Aorta (tissue), 5 donors: ENCODE results near the gene FZD8. TPM values are rescaled to one million over a fixed set of nuclear protein-coding genes. Genes with fewer than 3 reads are reported as not detected.

Source experiments
- ATAC-seq: fragments of 200-7000 bp; cut with Tn5 transposase; one replicate; pipeline ENCODE4 v1.9.1; 2022; ENCODE audit warnings: moderate library complexity; ENCODE audit not compliant: low FRiP score
- DNase-seq, 2 donors: peaks; one replicate each; pipeline ENCODE4 v3.0.0-alpha.2; 2020
- H3K27ac ChIP-seq, 2 donors: one replicate each; pipeline ENCODE4 v1.5.1; 2013; ENCODE audit warnings: low read length in 2 of 2, mild to moderate bottlenecking in 2 of 2, moderate library complexity in 2 of 2, control low read depth in 1 of 2, inconsistent platforms in 1 of 2, low read depth in 1 of 2
- H3K27me3 ChIP-seq, 2 donors: one replicate each; pipeline ENCODE4 v1.6.1; 2013; ENCODE audit warnings: control low read depth in 1 of 2, low read length in 1 of 2, mild to moderate bottlenecking in 1 of 2, moderate library complexity in 1 of 2; ENCODE audit not compliant: insufficient read depth in 2 of 2, control insufficient read depth in 1 of 2
- H3K36me3 ChIP-seq, 2 donors: one replicate each; pipeline ENCODE4 v1.6.1; 2013; ENCODE audit warnings: control low read depth in 1 of 2, low read length in 1 of 2, mild to moderate bottlenecking in 1 of 2; ENCODE audit not compliant: insufficient read depth in 2 of 2, control insufficient read depth in 1 of 2
- H3K4me1 ChIP-seq, 2 donors: one replicate each; pipeline ENCODE4 v1.6.1; 2013; ENCODE audit warnings: low read length in 2 of 2, control low read depth in 1 of 2, mild to moderate bottlenecking in 1 of 2, moderate library complexity in 1 of 2; ENCODE audit not compliant: insufficient read depth in 2 of 2, control insufficient read depth in 1 of 2
- H3K4me3 ChIP-seq, 2 donors: one replicate each; pipeline ENCODE4 v1.5.1; 2013; ENCODE audit warnings: low read length in 2 of 2, control low read depth in 1 of 2, mild to moderate bottlenecking in 1 of 2
- H3K9me3 ChIP-seq: one replicate; pipeline ENCODE4 v1.6.1; 2013; ENCODE audit warnings: mild to moderate bottlenecking, low read length; ENCODE audit not compliant: control insufficient read depth
- WGBS, 2 donors: extraction: QIAGEN DNeasy Blood & Tissue Kit; methylation state at CpG; one replicate each; pipeline ENCODE4 v1.1.7; 2013; 5-methylcytosine and 5-hydroxymethylcytosine counted together
- intact Hi-C, 2 donors: fragments of 100-400 bp; cut with DNase I; formaldehyde crosslinking; loops; one replicate each; pipeline versions ENCODE4 v1.14.2 to v1.15.0; 2022
- polyA plus RNA-seq, 2 donors: library from polyadenylated mRNA; stranded (reverse); fragments of 200-250 nt; gene quantifications; one replicate each; pipeline ENCODE4 v1.2.3, GENCODE V29; 2013
- total RNA-seq, 2 donors: library from RNA; stranded (reverse); fragmentation: NEBNext Ultra II Directional; extraction: Animal tissue kit (Norgen Biotek cat#: 25700); gene quantifications; one replicate each; pipeline ENCODE4 v1.2.1, GENCODE V29; 2021
- donor health status: healthy with polysubstance abuse.
- donor health status: Bipolar disorder and iron deficiency.
- donor health status: DM: no; HTN: no; CAD: no.
- donor health status: DM: no; HTN: no; CAD: no.
- donor health status: DM: yes; HTN: yes; CAD: no.

FZD8 gene
- total and polyA plus RNA-seq, 4 donors = 0.50 to 28.6 (median 8.7) TPM

DNA sequence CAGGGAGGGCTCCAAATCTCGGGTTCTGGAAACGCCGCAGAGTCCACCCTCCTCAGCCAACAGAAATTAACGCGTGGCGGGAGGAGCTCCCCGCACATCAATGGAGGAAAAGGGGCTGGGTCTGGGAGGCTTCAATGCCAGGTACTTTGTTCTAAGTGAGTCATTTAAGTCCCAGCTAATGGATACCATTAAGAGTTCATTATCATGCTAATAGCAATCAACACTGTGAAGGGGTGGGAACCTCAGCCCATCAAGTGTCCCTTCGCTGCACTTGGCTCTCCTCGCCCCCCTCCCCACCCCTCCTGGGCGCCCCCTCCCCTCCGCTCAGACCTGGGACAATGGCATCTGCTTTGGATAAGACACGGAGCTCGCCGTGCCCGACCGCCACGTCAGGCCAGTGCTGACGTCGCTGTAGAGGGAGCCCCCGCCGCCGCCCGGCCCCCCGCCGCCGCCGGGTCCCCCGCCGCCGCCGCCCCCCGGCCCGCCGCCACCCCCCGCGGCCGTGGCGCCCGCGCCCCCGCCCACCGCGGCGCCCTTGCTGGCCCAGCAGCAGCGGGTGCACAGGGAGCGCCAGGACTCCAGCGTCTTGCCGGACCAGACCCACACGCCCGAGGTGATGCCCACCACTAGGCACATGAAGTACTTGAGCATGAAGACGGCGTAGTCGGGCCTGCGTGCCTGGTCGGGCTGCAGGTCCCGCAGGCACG, 2.9 kb downstream of the FZD8 start:
- peak overlapping the region in 1 of 2 donors; percentile 79 for H3K4me3 ChIP-seq
- no peak for ATAC-seq
- WGBS, 2 donors = 6 to 7% methylated on average over 45 to 57 of the region's 57 CpGs
- no peaks in the 10 kb centered on the region for H3K4me1 ChIP-seq
- no peaks in the 10 kb centered on the region for H3K27me3 ChIP-seq
- H3K36me3 ChIP-seq = no peaks in the 10 kb centered on the region
- intact Hi-C loops = loop anchor here (10.0 kb wide), 1 partner anchor 1236 kb away; no protein-coding TSS in a partner anchor
- H3K27ac ChIP-seq = no peak overlapping the region
- no peak for DNase-seq
- H3K9me3 ChIP-seq = no peaks in the 10 kb centered on the region

DNA sequence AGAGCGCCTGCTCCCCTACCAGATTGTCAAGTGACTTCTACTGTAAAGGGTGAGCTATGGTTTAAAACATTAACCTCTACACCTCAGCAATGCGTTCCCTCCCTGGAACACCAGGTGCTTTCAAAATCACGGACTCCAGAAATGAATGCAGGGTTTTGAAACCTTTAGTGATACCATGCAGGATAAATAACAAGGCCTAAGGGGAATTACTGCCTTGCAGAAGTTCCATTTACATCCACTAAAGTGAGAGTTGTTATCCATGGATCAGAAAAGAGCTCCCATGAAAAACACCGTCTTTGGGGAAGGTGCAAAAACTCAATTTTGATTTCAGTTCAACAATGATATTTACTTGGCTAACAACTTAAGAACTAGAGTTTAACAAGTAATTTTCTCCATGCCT, 4.0 kb downstream of the FZD8 start:
- Histone ChIP-seq H3K27me3 (no peaks in the 10 kb centered on the region), H3K36me3 (no peaks in the 10 kb centered on the region), H3K4me3 (no peak overlapping the region), H3K9me3 (no peaks in the 10 kb centered on the region), H3K4me1 (no peaks in the 10 kb centered on the region), H3K27ac (no peak overlapping the region)
- ATAC-seq (no peak), DNase-seq (no peak)
- WGBS, 2 donors = 47 to 53% methylated on average over 4 of the region's 4 CpGs
- intact Hi-C loops = loop anchor here (10.0 kb wide), 1 partner anchor 1237 kb away; no protein-coding TSS in a partner anchor

DNA sequence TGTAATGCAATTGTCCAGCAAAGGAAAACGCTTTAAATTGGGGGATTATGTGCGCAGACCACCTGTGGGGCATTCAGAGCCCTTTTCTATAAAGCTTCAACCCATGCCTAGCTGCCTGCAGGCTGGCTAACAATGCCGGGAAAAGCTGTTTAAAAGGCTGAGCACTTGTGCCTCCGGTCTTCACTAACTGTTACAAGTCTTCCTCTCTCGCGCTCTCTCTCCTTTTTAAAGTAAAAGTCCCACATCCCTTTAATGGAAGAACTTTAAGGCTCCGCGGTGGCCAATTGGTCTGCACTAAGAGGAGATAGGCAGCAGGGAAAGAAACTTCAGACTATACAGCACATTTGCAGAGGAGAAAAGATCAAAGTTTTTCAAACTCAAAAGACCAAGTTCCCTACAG, 4.6 kb downstream of the FZD8 start:
- Histone ChIP-seq H3K4me3 (peak overlapping the region in 1 of 2 donors; percentile 10), H3K27ac (no peak overlapping the region)
- intact Hi-C loops = loop anchor here (10.0 kb wide), 1 partner anchor 1237 kb away; no protein-coding TSS in a partner anchor

DNA sequence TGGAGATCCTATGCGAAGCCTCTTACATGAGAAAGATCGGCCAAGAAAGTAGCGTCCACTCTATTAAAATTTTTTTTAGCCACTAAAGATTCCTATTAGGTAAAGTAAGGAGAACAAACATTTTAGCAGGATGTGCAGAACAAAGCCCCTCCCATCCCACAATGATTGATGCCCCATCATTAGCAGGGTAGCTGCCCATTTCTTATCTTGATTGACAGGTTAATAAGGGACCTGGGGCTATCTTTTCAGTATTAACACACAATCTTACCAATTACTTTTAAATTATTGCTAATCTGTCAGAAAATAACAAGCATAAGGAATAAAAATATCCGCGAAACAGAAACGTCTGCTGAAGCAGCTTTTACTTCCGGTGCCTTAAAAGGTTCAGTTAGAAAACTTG, 5.1 kb downstream of the FZD8 start:
- Histone ChIP-seq H3K9me3 (no peaks in the 10 kb centered on the region), H3K4me3 (peak overlapping the region in 1 of 2 donors; percentile 10), H3K36me3 (no peaks in the 10 kb centered on the region), H3K27me3 (no peaks in the 10 kb centered on the region), H3K4me1 (no peaks in the 10 kb centered on the region), H3K27ac (no peak overlapping the region)
- intact Hi-C loops = loop anchor here (10.0 kb wide), 1 partner anchor 1238 kb away; no protein-coding TSS in a partner anchor
- no peak for ATAC-seq
- WGBS, 2 donors = 29 to 36% methylated on average over 7 of the region's 7 CpGs
- no peak for DNase-seq

More for the DNA sequence above, 4.6 kb downstream of the FZD8 start:
- Histone ChIP-seq H3K27me3 (no peaks in the 10 kb centered on the region), H3K4me1 (no peaks in the 10 kb centered on the region), H3K36me3 (no peaks in the 10 kb centered on the region), H3K9me3 (no peaks in the 10 kb centered on the region)
- DNase-seq (no peak), ATAC-seq (no peak)
- 8 to 14% methylated on average over 8 of the region's 8 CpGs for WGBS, 2 donors

DNA sequence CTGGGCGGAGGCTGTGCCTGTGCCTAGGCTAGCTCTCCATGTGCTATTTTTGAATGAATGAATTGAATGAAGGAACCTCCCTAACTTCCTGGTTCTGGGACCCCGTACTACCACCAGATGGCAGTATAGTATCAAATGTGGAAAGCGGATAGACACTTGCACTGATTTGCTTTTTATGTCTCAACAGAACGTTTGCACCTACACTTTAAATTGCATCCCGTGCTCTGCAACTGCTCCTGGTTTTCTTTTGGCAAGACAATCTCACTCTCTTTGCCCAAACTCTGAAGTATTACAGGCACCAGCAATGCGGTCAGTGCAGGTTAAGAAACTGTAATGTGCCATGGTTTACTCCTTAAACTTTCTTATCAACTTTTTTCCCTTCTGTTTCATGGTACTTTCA, 6.5 kb downstream of the FZD8 start:
- no peaks in the 10 kb centered on the region for H3K27me3 ChIP-seq
- intact Hi-C loops = loop anchor here (2.0 to 10.0 kb wide), 2 partner anchors 1143 to 1239 kb away; no protein-coding TSS in a partner anchor
- H3K4me3 ChIP-seq = no peak overlapping the region
- WGBS, 2 donors = 7 to 9% methylated on average over 6 of the region's 6 CpGs
- no peak overlapping the region for H3K27ac ChIP-seq
- no peaks in the 10 kb centered on the region for H3K9me3 ChIP-seq
- H3K36me3 ChIP-seq = no peaks in the 10 kb centered on the region
- no peak for DNase-seq
- H3K4me1 ChIP-seq = no peaks in the 10 kb centered on the region
- peak; percentile 77 for ATAC-seq

DNA sequence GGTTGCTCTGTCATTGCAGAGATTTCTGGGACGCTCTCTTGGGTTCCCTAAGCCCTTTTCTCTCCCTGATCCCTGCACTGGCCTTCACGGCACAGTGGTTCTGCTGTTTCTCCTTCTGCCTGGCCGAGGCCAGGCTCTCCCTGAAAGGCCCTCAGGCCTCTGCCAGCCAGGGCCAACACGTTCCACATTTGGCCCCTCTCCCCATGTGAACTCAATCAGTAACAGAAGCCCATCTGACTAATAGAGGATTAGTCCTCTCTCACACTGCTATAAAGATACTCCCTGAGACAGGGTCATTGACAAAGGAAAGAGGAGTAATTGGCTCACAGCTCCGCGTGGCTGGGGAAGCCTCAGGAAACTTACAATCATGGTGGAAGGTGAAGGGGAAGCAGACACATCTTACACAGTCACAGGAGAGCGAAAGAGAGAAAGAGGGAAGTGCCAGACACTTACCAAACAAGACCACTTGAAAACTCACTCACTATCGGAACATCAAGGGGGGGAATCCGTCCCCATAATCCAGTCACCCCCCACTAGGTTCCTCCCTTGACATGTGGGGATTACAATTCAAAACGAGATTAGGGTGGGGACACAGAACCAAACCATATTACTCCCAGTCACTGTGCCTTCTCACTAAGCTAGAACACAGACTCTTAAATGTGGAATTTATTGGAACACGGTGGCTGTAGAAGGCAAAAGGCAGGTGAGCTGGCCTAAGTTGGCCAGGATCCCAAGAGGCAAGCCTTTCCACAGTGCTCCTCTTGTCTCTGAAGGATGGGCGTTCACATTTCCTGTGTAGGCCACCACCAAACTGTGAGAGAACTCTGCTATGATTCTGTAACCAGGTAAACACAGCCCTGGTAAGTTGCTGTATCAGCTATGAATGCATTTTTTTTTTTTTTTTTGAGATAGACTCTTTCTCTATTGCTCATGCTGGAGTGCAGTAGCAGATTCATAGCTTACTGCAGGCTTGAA, 8.8 kb downstream of the FZD8 start:
- H3K36me3 ChIP-seq = no peaks in the 10 kb centered on the region
- no peaks in the 10 kb centered on the region for H3K27me3 ChIP-seq
- H3K4me1 ChIP-seq = no peaks in the 10 kb centered on the region
- no peak overlapping the region for H3K4me3 ChIP-seq
- no peak overlapping the region for H3K27ac ChIP-seq
- WGBS, 2 donors = 58 to 59% methylated on average over 12 of the region's 12 CpGs
- ATAC-seq (no peak), DNase-seq (no peak)
- no peaks in the 10 kb centered on the region for H3K9me3 ChIP-seq
- intact Hi-C loops = loop anchor here (10.0 kb wide), 1 partner anchor 1242 kb away; no protein-coding TSS in a partner anchor

DNA sequence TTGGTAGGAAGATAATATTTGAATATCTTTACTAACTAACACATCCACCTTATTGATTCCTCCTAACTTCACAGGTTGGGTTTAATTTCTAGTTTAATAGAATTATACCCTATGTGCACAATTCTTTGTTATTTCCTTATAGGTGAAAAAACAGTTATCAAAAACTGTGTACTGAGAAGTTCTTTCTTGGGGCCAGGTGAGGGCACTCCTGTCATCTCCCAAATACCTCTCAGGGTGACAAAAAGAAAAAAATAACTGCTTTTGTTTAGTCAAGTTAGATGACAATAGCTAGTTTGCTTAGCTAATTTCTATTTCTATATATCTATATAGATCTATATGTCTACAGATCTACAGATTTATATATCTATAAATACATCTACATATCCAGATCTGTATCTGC, 10.1 kb downstream of the FZD8 start:
- no peaks in the 10 kb centered on the region for H3K9me3 ChIP-seq
- H3K36me3 ChIP-seq = no peaks in the 10 kb centered on the region
- DNase-seq (no peak), ATAC-seq (no peak)
- no peaks in the 10 kb centered on the region for H3K4me1 ChIP-seq
- H3K4me3 ChIP-seq = no peak overlapping the region
- intact Hi-C loops = loop anchor here (10.0 kb wide), 1 partner anchor 1243 kb away; no protein-coding TSS in a partner anchor
- H3K27ac ChIP-seq = no peak overlapping the region
- no peaks in the 10 kb centered on the region for H3K27me3 ChIP-seq

DNA sequence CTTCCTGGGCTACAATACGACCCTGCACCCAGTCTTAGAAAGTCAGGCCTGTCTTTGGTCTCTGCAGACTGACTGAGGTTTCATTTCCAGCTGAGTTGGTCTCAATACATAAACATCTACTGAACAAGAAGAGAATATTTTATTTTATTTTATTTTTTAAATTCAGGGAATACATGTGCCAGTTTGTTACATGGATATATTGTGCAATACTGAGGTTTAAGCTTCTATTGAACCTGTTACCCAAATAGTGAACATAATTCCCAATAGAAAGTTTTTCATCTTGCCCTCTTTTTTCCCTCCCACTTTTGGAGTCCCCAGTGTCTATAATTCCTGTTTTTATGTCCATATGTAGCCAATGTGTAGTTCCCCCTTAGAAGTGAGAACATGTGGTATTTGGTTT, 10.7 kb downstream of the FZD8 start:
- Histone ChIP-seq H3K27me3 (no peaks in the 10 kb centered on the region), H3K4me3 (no peak overlapping the region), H3K36me3 (no peaks in the 10 kb centered on the region), H3K9me3 (no peaks in the 10 kb centered on the region), H3K4me1 (no peaks in the 10 kb centered on the region), H3K27ac (no peak overlapping the region)
- intact Hi-C loops = loop anchor here (10.0 kb wide), 1 partner anchor 1243 kb away; no protein-coding TSS in a partner anchor
- ATAC-seq (no peak), DNase-seq (no peak)
- 90 to 96% methylated on average over 1 of the region's 1 CpG for WGBS, 2 donors
